OCI-LY3 (cell line): ENCODE data around the gene IL22.

Experiments
- EZH2phosphoT487 ChIP-seq: fragments of 200-600 bp; shearing (Covaris generic); IDR thresholded peaks from 2 replicates; pipeline ENCODE4 v1.6.1; 2018; ENCODE audit warnings: antibody characterized with exemption, mixed run types, low read depth
- TF ChIP-seq, protein P1 (sequence below): fragments of 200-600, 300-600 bp; sonication (generic); IDR thresholded peaks from 2 replicates; pipeline ENCODE4 v1.5.1; 2014; ENCODE audit warnings: antibody characterized with exemption, low read length, low read depth

DNA sequence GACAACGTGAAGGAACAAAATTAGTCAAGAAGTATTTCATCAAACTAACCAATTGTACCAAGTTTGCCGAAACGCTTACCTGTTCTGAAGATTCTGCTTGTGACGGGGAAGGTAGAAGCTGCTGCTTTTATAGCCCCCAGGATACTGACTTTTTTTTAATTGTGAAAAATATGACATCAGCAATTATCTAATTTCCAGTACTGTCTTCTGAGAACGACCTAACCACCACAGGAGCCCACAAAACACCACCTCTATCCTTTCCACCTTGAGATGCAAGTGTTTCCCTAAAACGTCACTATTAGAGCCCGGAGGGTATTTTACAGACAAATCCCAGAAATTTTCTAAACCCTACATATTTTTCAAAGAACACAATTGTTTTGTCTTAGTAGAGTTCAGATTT is at the start of gene IL22:
- TF ChIP-seq EZH2phosphoT487: no peak
- TF ChIP-seq, protein P1, sequence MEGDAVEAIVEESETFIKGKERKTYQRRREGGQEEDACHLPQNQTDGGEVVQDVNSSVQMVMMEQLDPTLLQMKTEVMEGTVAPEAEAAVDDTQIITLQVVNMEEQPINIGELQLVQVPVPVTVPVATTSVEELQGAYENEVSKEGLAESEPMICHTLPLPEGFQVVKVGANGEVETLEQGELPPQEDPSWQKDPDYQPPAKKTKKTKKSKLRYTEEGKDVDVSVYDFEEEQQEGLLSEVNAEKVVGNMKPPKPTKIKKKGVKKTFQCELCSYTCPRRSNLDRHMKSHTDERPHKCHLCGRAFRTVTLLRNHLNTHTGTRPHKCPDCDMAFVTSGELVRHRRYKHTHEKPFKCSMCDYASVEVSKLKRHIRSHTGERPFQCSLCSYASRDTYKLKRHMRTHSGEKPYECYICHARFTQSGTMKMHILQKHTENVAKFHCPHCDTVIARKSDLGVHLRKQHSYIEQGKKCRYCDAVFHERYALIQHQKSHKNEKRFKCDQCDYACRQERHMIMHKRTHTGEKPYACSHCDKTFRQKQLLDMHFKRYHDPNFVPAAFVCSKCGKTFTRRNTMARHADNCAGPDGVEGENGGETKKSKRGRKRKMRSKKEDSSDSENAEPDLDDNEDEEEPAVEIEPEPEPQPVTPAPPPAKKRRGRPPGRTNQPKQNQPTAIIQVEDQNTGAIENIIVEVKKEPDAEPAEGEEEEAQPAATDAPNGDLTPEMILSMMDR: no peak
